GM18907 (cell line): Measurements from ENCODE around the gene ZNF326.
"Not testable (repeated sequence)": the region's sequence is repeated elsewhere in the genome, so short reads cannot be mapped to it uniquely, and the experiment has no call there.

Experiments used
- ATAC-seq: cut with Tn5 transposase; IDR thresholded peaks from one replicate; pipeline ENCODE4 v1.9.1; 2021; ENCODE audit warnings: mild to moderate bottlenecking, moderate library complexity; ENCODE audit not compliant: unreplicated experiment

ZNF326 gene

GRCh38 chr1:89996450-89997110 lies 1.7 kb downstream of the ZNF326 start:
- no peak for ATAC-seq

- ATAC-seq: not testable (repeated sequence)
Measured at GRCh38 chr1:89997152-89997551, 2.2 kb downstream of the ZNF326 start.

GRCh38 chr1:89998306-89998705 lies 3.4 kb downstream of the ZNF326 start:
- no peak for ATAC-seq

GRCh38 chr1:89999208-89999607 lies 4.3 kb downstream of the ZNF326 start:
- no peak for ATAC-seq

- no peak for ATAC-seq
Measured at GRCh38 chr1:89999628-90000027, 4.7 kb downstream of the ZNF326 start.

GRCh38 chr1:90000934-90001676 lies 6.2 kb downstream of the ZNF326 start:
- ATAC-seq: no peak

GRCh38 chr1:90007979-90008404 lies 13.1 kb downstream of the ZNF326 start:
- ATAC-seq: no peak

GRCh38 chr1:90012300-90012699 lies 17.4 kb downstream of the ZNF326 start:
- no peak for ATAC-seq

- no peak for ATAC-seq
Measured at GRCh38 chr1:90023691-90024090, 28.8 kb downstream of the ZNF326 start.

GRCh38 chr1:90027281-90027680 lies 32.4 kb downstream of the ZNF326 start:
- ATAC-seq: no peak

- no peak for ATAC-seq
Measured at GRCh38 chr1:90039652-90040051, 44.7 kb downstream of the ZNF326 start.

GRCh38 chr1:90043586-90043985 lies 48.7 kb downstream of the ZNF326 start:
- no peak for ATAC-seq

GRCh38 chr1:90044346-90044745 lies 49.4 kb downstream of the ZNF326 start:
- no peak for ATAC-seq

- no peak for ATAC-seq
Measured at GRCh38 chr1:90045853-90046563, 51.1 kb downstream of the ZNF326 start.

- no peak for ATAC-seq
Measured at GRCh38 chr1:90046635-90047034, 51.7 kb downstream of the ZNF326 start.

GRCh38 chr1:90048043-90048442 lies 53.1 kb downstream of the ZNF326 start:
- no peak for ATAC-seq

- ATAC-seq: not testable (repeated sequence)
Measured at GRCh38 chr1:90062700-90063643, 68.1 kb downstream of the ZNF326 start.

GRCh38 chr1:90064109-90064508 lies 69.2 kb downstream of the ZNF326 start:
- ATAC-seq: not testable (repeated sequence)

GRCh38 chr1:90067194-90067931 lies 72.5 kb downstream of the ZNF326 start:
- ATAC-seq: no peak
